ENCODE measurements around the gene RBM34. TPM values are rescaled to one million over a fixed set of nuclear protein-coding genes. Genes with fewer than 3 reads are reported as not detected.

The RBM34 gene
- total and polyA plus RNA-seq, 2 experiments from 2014 or later = 54.4 to 75.4 TPM

DNA sequence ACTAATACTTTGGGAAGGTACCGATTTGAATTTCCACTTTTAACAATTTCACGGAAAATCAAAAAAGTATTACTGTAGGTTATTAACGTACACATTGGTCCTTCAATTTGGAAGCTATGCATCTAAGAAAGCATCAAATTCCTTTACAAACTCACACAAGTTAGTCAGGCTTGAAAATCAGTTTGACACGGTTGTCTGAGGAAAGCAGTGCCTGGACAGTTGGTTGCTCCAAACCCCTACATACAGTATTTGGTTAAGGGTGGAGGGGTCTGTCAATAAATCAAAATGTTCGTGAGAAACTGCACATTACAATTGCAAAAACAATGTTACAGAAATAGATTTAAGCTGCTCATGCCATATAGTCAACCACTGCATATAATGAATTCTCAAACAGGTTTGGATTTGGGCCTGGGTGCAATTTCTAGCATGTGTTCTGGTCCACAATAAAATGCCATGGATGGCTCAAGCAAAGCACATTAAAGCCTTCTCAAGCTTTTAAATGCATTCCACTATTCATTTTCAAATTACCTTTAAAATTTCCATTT is 19.9 kb upstream of the RBM34 start:
- TF ChIP-seq EZH2phosphoT487 (IDR thresholded peaks at IDR 0.05; ENCODE audit: low read depth, severe bottlenecking, unreplicated experiment) = no peak
- no peak for TF ChIP-seq EZH2 (IDR thresholded peaks at IDR 0.05; ENCODE audit: borderline replicate concordance)
- TF ChIP-seq, protein P1, sequence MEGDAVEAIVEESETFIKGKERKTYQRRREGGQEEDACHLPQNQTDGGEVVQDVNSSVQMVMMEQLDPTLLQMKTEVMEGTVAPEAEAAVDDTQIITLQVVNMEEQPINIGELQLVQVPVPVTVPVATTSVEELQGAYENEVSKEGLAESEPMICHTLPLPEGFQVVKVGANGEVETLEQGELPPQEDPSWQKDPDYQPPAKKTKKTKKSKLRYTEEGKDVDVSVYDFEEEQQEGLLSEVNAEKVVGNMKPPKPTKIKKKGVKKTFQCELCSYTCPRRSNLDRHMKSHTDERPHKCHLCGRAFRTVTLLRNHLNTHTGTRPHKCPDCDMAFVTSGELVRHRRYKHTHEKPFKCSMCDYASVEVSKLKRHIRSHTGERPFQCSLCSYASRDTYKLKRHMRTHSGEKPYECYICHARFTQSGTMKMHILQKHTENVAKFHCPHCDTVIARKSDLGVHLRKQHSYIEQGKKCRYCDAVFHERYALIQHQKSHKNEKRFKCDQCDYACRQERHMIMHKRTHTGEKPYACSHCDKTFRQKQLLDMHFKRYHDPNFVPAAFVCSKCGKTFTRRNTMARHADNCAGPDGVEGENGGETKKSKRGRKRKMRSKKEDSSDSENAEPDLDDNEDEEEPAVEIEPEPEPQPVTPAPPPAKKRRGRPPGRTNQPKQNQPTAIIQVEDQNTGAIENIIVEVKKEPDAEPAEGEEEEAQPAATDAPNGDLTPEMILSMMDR (IDR thresholded peaks at IDR 0.05; ENCODE audit: poor library complexity) = no peak
- no peak overlapping the region for H3K27ac ChIP-seq
- H3K4me1 ChIP-seq (ENCODE audit: insufficient read depth) = no peaks in the 10 kb centered on the region
- no peak overlapping the region for H3K4me2 ChIP-seq
- H4K20me1 ChIP-seq (ENCODE audit: insufficient read depth, poor library complexity, severe bottlenecking) = no peaks in the 10 kb centered on the region
- H3K9me3 ChIP-seq (ENCODE audit: low read depth) = no peaks in the 10 kb centered on the region
- 95% methylated on average over 5 of the region's 5 CpGs for WGBS (ENCODE audit: low lambda C conversion rate, missing lambda C conversion rate)
- H2AFZ ChIP-seq = no peak overlapping the region
- H3K9me2 ChIP-seq (replicated peaks; ENCODE audit: insufficient read depth) = no peaks in the 10 kb centered on the region
- peaks cover 7% of the 10 kb centered on the region for H3K79me2 ChIP-seq
- H3K27me3 ChIP-seq = no peaks in the 10 kb centered on the region
- H3K36me3 ChIP-seq (replicated peaks; ENCODE audit: insufficient read depth, low read depth) = no peaks in the 10 kb centered on the region
- H3K4me3 ChIP-seq = no peak overlapping the region
- DNase-seq (ENCODE audit: low spot score) = no peak

DNA sequence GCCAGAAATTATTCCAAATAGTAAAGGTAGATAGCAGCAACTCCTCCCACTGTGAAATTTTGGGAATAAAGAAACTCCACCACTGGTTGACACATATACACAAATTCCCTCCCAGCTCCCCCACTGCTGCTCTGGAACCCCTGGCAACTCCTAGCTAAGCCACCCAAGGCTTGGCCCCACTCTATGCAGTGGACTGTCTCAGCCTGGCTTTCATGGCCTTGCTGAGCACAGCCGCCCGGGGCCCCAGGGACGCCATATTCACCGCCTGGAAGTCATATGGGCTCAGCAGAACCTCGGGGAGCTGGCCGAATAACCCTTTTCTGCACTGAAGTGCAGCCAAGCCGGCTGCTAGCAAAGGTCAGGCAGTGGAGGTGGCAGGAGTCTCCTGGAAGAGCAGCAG is 15.4 kb upstream of the RBM34 start:
- Histone ChIP-seq H3K4me1 (ENCODE audit: insufficient read depth) (no peaks in the 10 kb centered on the region), H2AFZ (no peak overlapping the region), H3K9me2 (replicated peaks; ENCODE audit: insufficient read depth) (no peaks in the 10 kb centered on the region), H3K4me2 (no peak overlapping the region), H4K20me1 (ENCODE audit: insufficient read depth, poor library complexity, severe bottlenecking) (no peaks in the 10 kb centered on the region), H3K79me2 (peaks cover 10% of the 10 kb centered on the region), H3K27ac (no peak overlapping the region), H3K27me3 (no peaks in the 10 kb centered on the region), H3K4me3 (no peak overlapping the region), H3K9me3 (ENCODE audit: low read depth) (no peaks in the 10 kb centered on the region), H3K36me3 (replicated peaks; ENCODE audit: insufficient read depth, low read depth) (no peaks in the 10 kb centered on the region)
- WGBS (ENCODE audit: low lambda C conversion rate, missing lambda C conversion rate) = 93% methylated on average over 7 of the region's 7 CpGs
- TF ChIP-seq EZH2 (IDR thresholded peaks at IDR 0.05; ENCODE audit: borderline replicate concordance) (no peak), EZH2phosphoT487 (IDR thresholded peaks at IDR 0.05; ENCODE audit: low read depth, severe bottlenecking, unreplicated experiment) (no peak)
- TF ChIP-seq, protein P1 (IDR thresholded peaks at IDR 0.05; ENCODE audit: poor library complexity) = no peak
- DNase-seq (ENCODE audit: low spot score) = no peak

DNA sequence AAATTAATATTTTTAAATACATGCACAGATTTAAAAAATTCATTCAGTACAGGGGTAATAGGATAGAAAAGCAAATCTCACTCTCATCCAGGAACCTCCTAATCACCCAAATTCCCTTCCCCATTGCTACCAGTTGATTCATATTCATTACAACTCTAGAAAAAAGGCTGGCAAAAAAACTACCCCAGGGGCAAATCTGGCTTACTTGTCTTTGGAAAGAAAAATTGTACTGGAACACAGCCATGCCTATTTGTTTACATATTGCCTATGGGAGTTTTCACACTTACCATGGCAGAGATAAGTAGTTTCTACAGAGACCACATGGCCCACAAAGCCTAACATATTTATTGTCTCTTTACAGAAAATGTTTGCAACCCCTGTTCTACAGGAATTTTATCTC is 8.9 kb upstream of the RBM34 start:
- H3K4me1 ChIP-seq (ENCODE audit: insufficient read depth) = no peaks in the 10 kb centered on the region
- H3K27me3 ChIP-seq = no peaks in the 10 kb centered on the region
- H3K4me3 ChIP-seq = no peak overlapping the region
- H4K20me1 ChIP-seq (ENCODE audit: insufficient read depth, poor library complexity, severe bottlenecking) = no peaks in the 10 kb centered on the region
- H3K36me3 ChIP-seq (replicated peaks; ENCODE audit: insufficient read depth, low read depth) = no peaks in the 10 kb centered on the region
- no peak for DNase-seq (ENCODE audit: low spot score)
- TF ChIP-seq EZH2 (IDR thresholded peaks at IDR 0.05; ENCODE audit: borderline replicate concordance) = no peak
- TF ChIP-seq, protein P1 (IDR thresholded peaks at IDR 0.05; ENCODE audit: poor library complexity) = no peak
- TF ChIP-seq EZH2phosphoT487 (IDR thresholded peaks at IDR 0.05; ENCODE audit: low read depth, severe bottlenecking, unreplicated experiment) = no peak
- no peaks in the 10 kb centered on the region for H3K9me2 ChIP-seq (replicated peaks; ENCODE audit: insufficient read depth)
- peaks cover 4% of the 10 kb centered on the region for H3K79me2 ChIP-seq
- no peak overlapping the region for H3K27ac ChIP-seq
- no peak overlapping the region for H3K4me2 ChIP-seq
- no peak overlapping the region for H2AFZ ChIP-seq
- H3K9me3 ChIP-seq (ENCODE audit: low read depth) = no peaks in the 10 kb centered on the region

DNA sequence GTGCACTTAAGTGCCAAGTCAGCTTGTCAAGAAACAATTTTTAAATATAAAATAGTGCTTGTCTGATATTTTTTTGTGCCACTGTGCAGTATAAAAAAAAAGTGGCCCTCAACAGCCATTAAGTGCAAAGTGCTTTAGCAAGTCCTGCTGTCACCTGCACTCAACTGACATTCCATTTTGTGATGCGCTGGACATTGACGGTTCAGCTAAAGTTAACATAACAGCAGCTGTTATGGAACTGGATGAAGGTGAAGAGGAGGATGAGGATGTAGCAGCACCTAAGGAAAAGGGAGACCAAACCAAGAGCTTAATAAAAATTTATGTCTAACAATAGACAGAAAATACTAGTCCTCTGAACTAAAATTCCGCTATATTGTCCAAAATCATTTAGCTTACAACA is 7.3 kb upstream of the RBM34 start:
- Histone ChIP-seq H3K36me3 (replicated peaks; ENCODE audit: insufficient read depth, low read depth) (no peaks in the 10 kb centered on the region), H3K4me3 (no peak overlapping the region), H3K27me3 (no peaks in the 10 kb centered on the region), H3K9me3 (ENCODE audit: low read depth) (no peaks in the 10 kb centered on the region), H3K9me2 (replicated peaks; ENCODE audit: insufficient read depth) (no peaks in the 10 kb centered on the region), H3K4me2 (no peak overlapping the region), H2AFZ (no peak overlapping the region), H3K4me1 (ENCODE audit: insufficient read depth) (no peaks in the 10 kb centered on the region), H4K20me1 (ENCODE audit: insufficient read depth, poor library complexity, severe bottlenecking) (no peaks in the 10 kb centered on the region), H3K27ac (no peak overlapping the region), H3K79me2 (peaks cover 4% of the 10 kb centered on the region)
- 97% methylated on average over 3 of the region's 3 CpGs for WGBS (ENCODE audit: low lambda C conversion rate, missing lambda C conversion rate)
- TF ChIP-seq EZH2 (IDR thresholded peaks at IDR 0.05; ENCODE audit: borderline replicate concordance) (no peak), EZH2phosphoT487 (IDR thresholded peaks at IDR 0.05; ENCODE audit: low read depth, severe bottlenecking, unreplicated experiment) (no peak)
- TF ChIP-seq, protein P1 (IDR thresholded peaks at IDR 0.05; ENCODE audit: poor library complexity) = no peak
- DNase-seq (ENCODE audit: low spot score) = no peak

Data from hepatocyte (in vitro differentiated cells).